GM23338 (cell line): Measurements from ENCODE around the gene ABCA5. TPM values are rescaled to one million over a fixed set of nuclear protein-coding genes. Genes with fewer than 3 reads are reported as not detected.

ENCODE experiments used
- ATAC-seq: fragments of 200-7000 bp; cut with Tn5 transposase; 3 replicates; pipeline ENCODE4 v1.9.1; 2020
- DNase-seq: peaks from one replicate; pipeline ENCODE4 v3.0.0-alpha.2; 2015; ENCODE audit warnings: low spot score
- H2AFZ ChIP-seq: fragments of 200-600 bp; sonication (generic); 2 replicates; pipeline ENCODE4 v1.8.0; 2016; ENCODE audit warnings: antibody characterized with exemption, mild to moderate bottlenecking, moderate library complexity
- H3F3A ChIP-seq: fragments of 200-600 bp; sonication (generic); replicated peaks from 2 replicates; pipeline ENCODE4 v1.8.0; 2017; ENCODE audit warnings: antibody characterized with exemption, mixed run types, low read depth
- H3K27ac ChIP-seq: fragments of 200-600 bp; sonication (generic); 2 replicates; pipeline ENCODE4 v1.6.1; 2016; ENCODE audit warnings: low read depth
- H3K27me3 ChIP-seq: fragments of 200-600 bp; sonication (generic); 2 replicates; pipeline ENCODE4 v1.8.0; 2016; ENCODE audit warnings: mild to moderate bottlenecking, mixed run types, moderate library complexity; ENCODE audit not compliant: insufficient read depth
- H3K36me3 ChIP-seq: fragments of 200-600 bp; sonication (generic); 2 replicates; pipeline ENCODE4 v1.8.0; 2016; ENCODE audit warnings: mild to moderate bottlenecking; ENCODE audit not compliant: insufficient read depth
- H3K4me1 ChIP-seq: fragments of 200-600 bp; sonication (generic); 2 replicates; pipeline ENCODE4 v1.8.0; 2016; ENCODE audit warnings: mild to moderate bottlenecking, moderate library complexity; ENCODE audit not compliant: insufficient read depth
- H3K4me2 ChIP-seq: fragments of 200-600 bp; sonication (generic); 2 replicates; pipeline ENCODE4 v1.7.1; 2017; ENCODE audit warnings: mixed run types
- H3K4me3 ChIP-seq: fragments of 200-600 bp; sonication (generic); 2 replicates; pipeline ENCODE4 v1.6.1; 2016; ENCODE audit warnings: mixed run types
- H3K79me2 ChIP-seq: fragments of 200-600 bp; sonication (generic); replicated peaks from 2 replicates; pipeline ENCODE4 v1.8.0; 2017; ENCODE audit warnings: mild to moderate bottlenecking; ENCODE audit not compliant: insufficient read depth
- H3K9me2 ChIP-seq: fragments of 200-600 bp; sonication (generic); 2 replicates; pipeline ENCODE4 v1.8.0; 2017; ENCODE audit not compliant: insufficient read depth
- H4K20me1 ChIP-seq: fragments of 200-600 bp; sonication (generic); replicated peaks from 2 replicates; pipeline ENCODE4 v1.8.0; 2017; ENCODE audit warnings: mild to moderate bottlenecking; ENCODE audit not compliant: insufficient read depth
- H3K27ac Mint-ChIP-seq: 2 replicates; pipeline ENCODE4 v1.8.0; 2020; ENCODE audit warnings: inconsistent platforms, mild to moderate bottlenecking, moderate library complexity, mixed read lengths
- H3K27me3 Mint-ChIP-seq: 3 replicates; pipeline ENCODE4 v1.8.0; 2022; ENCODE audit warnings: low read depth, mild to moderate bottlenecking, moderate library complexity, mixed read lengths, inconsistent platforms; ENCODE audit not compliant: insufficient read depth, poor library complexity
- H3K36me3 Mint-ChIP-seq: 3 replicates; pipeline ENCODE4 v1.8.0; 2021; ENCODE audit warnings: low read depth, mild to moderate bottlenecking, inconsistent platforms, moderate library complexity, mixed read lengths
- H3K4me1 Mint-ChIP-seq: 3 replicates; pipeline ENCODE4 v1.8.0; 2020; ENCODE audit warnings: mild to moderate bottlenecking, inconsistent platforms, mixed read lengths
- H3K4me3 Mint-ChIP-seq: 3 replicates; pipeline ENCODE4 v1.8.0; 2021; ENCODE audit warnings: moderate library complexity, mild to moderate bottlenecking, inconsistent platforms, mixed read lengths
- H3K9me3 Mint-ChIP-seq: 3 replicates; pipeline ENCODE4 v1.8.0; 2020; ENCODE audit warnings: moderate library complexity, mild to moderate bottlenecking, inconsistent platforms, mixed read lengths
- CREB1 ChIP-seq: fragments of 250-450 bp; sonication (Bioruptor Pico); IDR thresholded peaks from 2 replicates; pipeline ENCODE4 v1.5.0; 2020; ENCODE audit warnings: low read depth, mild to moderate bottlenecking, moderate library complexity
- ETS1 ChIP-seq: IDR thresholded peaks from 2 replicates; pipeline ENCODE4 v1.6.1; 2016; ENCODE audit warnings: antibody characterized with exemption
- JUNB ChIP-seq: IDR thresholded peaks from one replicate; pipeline ENCODE4 v1.6.1; 2016; ENCODE audit warnings: antibody characterized with exemption; ENCODE audit not compliant: unreplicated experiment
- NANOG ChIP-seq: IDR thresholded peaks from 2 replicates; pipeline ENCODE4 v1.6.1; 2016; ENCODE audit warnings: antibody characterized with exemption, borderline replicate concordance
- REST ChIP-seq: IDR thresholded peaks from one replicate; pipeline ENCODE4 v1.6.1; 2018; ENCODE audit warnings: antibody characterized with exemption; ENCODE audit not compliant: unreplicated experiment
- STAT1 ChIP-seq: IDR thresholded peaks from one replicate; pipeline ENCODE4 v1.6.1; 2016; ENCODE audit warnings: antibody characterized with exemption; ENCODE audit not compliant: unreplicated experiment
- ZNF331 ChIP-seq: fragments of 250-450 bp; sonication (Bioruptor Pico); IDR thresholded peaks from 2 replicates; pipeline ENCODE4 v1.5.0; 2020; ENCODE audit warnings: low read depth, mild to moderate bottlenecking, moderate library complexity
- ZNF462 ChIP-seq: fragments of 250-450 bp; sonication (Bioruptor Pico); IDR thresholded peaks from 2 replicates; pipeline ENCODE4 v1.5.0; 2020; ENCODE audit warnings: mild to moderate bottlenecking, moderate library complexity
- polyA plus RNA-seq: library from polyadenylated mRNA; unstranded; fragments of >200 nt; fragmentation: Nextera tagmentation; extraction: Ambion mirVana; gene quantifications from 2 replicates; pipeline ENCODE4 v1.2.1, GENCODE V29; 2016
- total RNA-seq: library from RNA; depleted of rRNA; stranded (reverse); fragments of >200 nt; shearing (Covaris generic); gene quantifications from 2 replicates; pipeline ENCODE4 v1.2.3, GENCODE V29; 2014

Gene ABCA5
- total and polyA plus RNA-seq, 2 experiments from 2014 or later: 3.1 to 3.4 TPM

GRCh38 chr17:69320908-69321238 lies 6.1 kb downstream of the ABCA5 start:
- Histone ChIP-seq H3K4me1 (peaks cover 44% of the 10 kb centered on the region), H2AFZ (no peak overlapping the region), H4K20me1 (no peaks in the 10 kb centered on the region), H3K4me2 (peak overlapping the region; percentile 63), H3K27me3 (peaks cover 17% of the 10 kb centered on the region), H3K36me3 (no peaks in the 10 kb centered on the region), H3F3A (no peaks in the 10 kb centered on the region), H3K9me2 (no peaks in the 10 kb centered on the region), H3K4me3 (peak overlapping the region; percentile 8; the same call in 1 of the 2 replicates), H3K79me2 (no peaks in the 10 kb centered on the region), H3K27ac (peak overlapping the region; percentile 51)
- Mint-ChIP-seq H3K9me3 (no peaks in the 10 kb centered on the region), H3K27me3 (peaks cover 6% of the 10 kb centered on the region), H3K4me3 (no peak overlapping the region; the same call in 2 of the 3 replicates), H3K4me1 (peaks cover 23% of the 10 kb centered on the region), H3K36me3 (no peaks in the 10 kb centered on the region), H3K27ac (no peak overlapping the region)
- TF ChIP-seq ETS1: no peak
- TF ChIP-seq JUNB: no peak
- no peak for TF ChIP-seq REST
- TF ChIP-seq NANOG: peak; percentile 11; the same call in 1 of the 2 replicates
- TF ChIP-seq ZNF462 (CRISPR knock-in tag): no peak
- TF ChIP-seq ZNF331 (CRISPR knock-in tag): no peak
- no peak for TF ChIP-seq STAT1
- no peak for TF ChIP-seq CREB1 (CRISPR knock-in tag)
- peak; percentile 88 for ATAC-seq
- DNase-seq: peak; percentile 17
